Activated T-helper 17 cell treated with anti-CD3 and anti-CD28 coated beads, Interleukin-2, amount 50 U/mL, for 72 hours (primary cell): Measurements from ENCODE around the gene AEN. TPM values are rescaled to one million over a fixed set of nuclear protein-coding genes. Genes with fewer than 3 reads are reported as not detected.
"Not testable (repeated sequence)": the region's sequence is repeated elsewhere in the genome, so short reads cannot be mapped to it uniquely, and the experiment has no call there.

Experiments
- ATAC-seq: fragments of 150-1000 bp; cut with Tn5 transposase; replicated peaks from 2 replicates; pipeline ENCODE4 v1.10.0; 2021; ENCODE audit warnings: mild to moderate bottlenecking, moderate library complexity
- H3K27ac Mint-ChIP-seq: one replicate; pipeline ENCODE4 v1.8.0; 2022; ENCODE audit warnings: mixed read lengths
- H3K27me3 Mint-ChIP-seq: one replicate; pipeline ENCODE4 v1.8.0; 2022; ENCODE audit warnings: mixed read lengths
- H3K36me3 Mint-ChIP-seq: one replicate; pipeline ENCODE4 v1.8.0; 2022; ENCODE audit warnings: low read depth, mild to moderate bottlenecking, mixed read lengths
- H3K4me1 Mint-ChIP-seq: one replicate; pipeline ENCODE4 v1.8.0; 2022; ENCODE audit warnings: mixed read lengths
- H3K4me3 Mint-ChIP-seq: one replicate; pipeline ENCODE4 v1.8.0; 2022; ENCODE audit warnings: mild to moderate bottlenecking, mixed read lengths
- H3K9me3 Mint-ChIP-seq: one replicate; pipeline ENCODE4 v1.8.0; 2022; ENCODE audit warnings: mixed read lengths
- total RNA-seq, 2 donors: library from RNA; stranded (reverse); gene quantifications; one replicate each; pipeline ENCODE4 v1.2.3, GENCODE V29; 2022

Gene AEN
- total RNA-seq, 2 donors from 2014 or later: 43.6 to 53.8 TPM

DNA sequence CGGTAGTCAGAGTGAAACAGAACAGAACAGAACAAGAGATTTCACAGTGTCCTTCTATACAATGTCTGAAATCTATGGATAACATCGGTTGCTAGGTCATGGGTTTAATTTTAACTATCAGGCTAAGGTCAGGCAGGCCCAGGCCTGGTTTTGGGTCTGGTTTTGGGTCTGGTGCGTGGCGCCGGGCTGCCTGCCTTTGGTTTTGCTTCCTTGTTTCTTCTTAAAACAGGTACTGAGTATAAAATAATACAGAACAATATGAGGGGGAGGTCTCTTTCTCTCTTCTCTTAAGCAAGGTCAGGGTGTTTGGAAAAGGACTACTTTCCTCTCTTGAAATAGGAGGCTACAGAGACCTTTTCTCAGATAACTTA, 1.4 kb downstream of the AEN start:
- Mint-ChIP-seq H3K27me3 (peaks cover 5% of the 10 kb centered on the region), H3K9me3 (no peaks in the 10 kb centered on the region), H3K27ac (peak overlapping the region; percentile 89), H3K4me1 (peaks cover 17% of the 10 kb centered on the region), H3K4me3 (peak overlapping the region; percentile 87), H3K36me3 (peaks cover 63% of the 10 kb centered on the region)
- ATAC-seq: peak; percentile 13

GRCh38 chr15:88623061-88623460, 1.9 kb downstream of the AEN start:
- Mint-ChIP-seq H3K36me3 (peaks cover 68% of the 10 kb centered on the region), H3K9me3 (no peaks in the 10 kb centered on the region), H3K27ac (peak overlapping the region; percentile 89), H3K4me1 (peaks cover 22% of the 10 kb centered on the region), H3K4me3 (peak overlapping the region; percentile 87), H3K27me3 (peaks cover 5% of the 10 kb centered on the region)
- ATAC-seq: peak; percentile 77

- Mint-ChIP-seq H3K36me3 (peaks cover 74% of the 10 kb centered on the region), H3K27me3 (peaks cover 5% of the 10 kb centered on the region)
- ATAC-seq: no peak
These were observed 2.5 kb downstream of the AEN start for GRCh38 chr15:88623632-88624031.

GRCh38 chr15:88624156-88624970, 3.2 kb downstream of the AEN start:
- Mint-ChIP-seq H3K27me3 (peaks cover 5% of the 10 kb centered on the region), H3K9me3 (no peaks in the 10 kb centered on the region), H3K27ac (peak overlapping the region; percentile 89)

More at GRCh38 chr15:88623632-88624031, 2.5 kb downstream of the AEN start:
- H3K27ac Mint-ChIP-seq: peak overlapping the region; percentile 89
- H3K9me3 Mint-ChIP-seq: no peaks in the 10 kb centered on the region
- peaks cover 27% of the 10 kb centered on the region for H3K4me1 Mint-ChIP-seq
- peak overlapping the region; percentile 87 for H3K4me3 Mint-ChIP-seq

GRCh38 chr15:88624971-88625490, 3.9 kb downstream of the AEN start:
- no peaks in the 10 kb centered on the region for H3K27me3 Mint-ChIP-seq
- peak overlapping the region; percentile 89 for H3K27ac Mint-ChIP-seq
- H3K36me3 Mint-ChIP-seq: peaks cover 88% of the 10 kb centered on the region
- peaks cover 35% of the 10 kb centered on the region for H3K4me1 Mint-ChIP-seq
- H3K4me3 Mint-ChIP-seq: peak overlapping the region; percentile 87
- no peak for ATAC-seq
- H3K9me3 Mint-ChIP-seq: no peaks in the 10 kb centered on the region

More at GRCh38 chr15:88624156-88624970, 3.2 kb downstream of the AEN start:
- peak overlapping the region; percentile 87 for H3K4me3 Mint-ChIP-seq
- H3K4me1 Mint-ChIP-seq: peaks cover 28% of the 10 kb centered on the region
- peaks cover 81% of the 10 kb centered on the region for H3K36me3 Mint-ChIP-seq
- ATAC-seq: peak; percentile 37

GRCh38 chr15:88625943-88626741, 5.0 kb downstream of the AEN start:
- H3K4me3 Mint-ChIP-seq: peak overlapping the region; percentile 87
- no peak for ATAC-seq
- no peaks in the 10 kb centered on the region for H3K9me3 Mint-ChIP-seq

DNA sequence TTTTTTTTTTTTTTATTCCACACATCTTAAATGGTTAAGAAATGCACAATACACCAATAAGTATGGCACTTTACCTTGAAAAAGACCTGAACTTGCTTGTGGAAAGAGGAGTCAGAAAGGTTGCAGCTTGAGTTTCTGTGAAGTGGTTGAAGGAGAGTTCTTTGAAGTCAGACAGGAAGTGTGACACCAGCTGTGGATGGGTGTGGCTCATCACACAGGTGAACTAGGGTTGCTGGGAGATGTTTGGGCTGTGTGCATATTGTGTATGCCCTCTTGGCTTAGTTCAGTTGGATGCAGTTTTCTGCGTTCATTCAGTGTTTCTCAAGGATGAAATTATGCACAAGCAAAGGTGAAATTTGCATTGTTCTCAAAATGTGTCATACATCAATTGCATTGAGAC, 6.3 kb downstream of the AEN start:
- peak; percentile 51 for ATAC-seq
- H3K4me1 Mint-ChIP-seq: peaks cover 43% of the 10 kb centered on the region

More at GRCh38 chr15:88625943-88626741, 5.0 kb downstream of the AEN start:
- Mint-ChIP-seq H3K27me3 (no peaks in the 10 kb centered on the region), H3K27ac (peak overlapping the region; percentile 89), H3K4me1 (peaks cover 43% of the 10 kb centered on the region), H3K36me3 (peaks cover 96% of the 10 kb centered on the region)

DNA sequence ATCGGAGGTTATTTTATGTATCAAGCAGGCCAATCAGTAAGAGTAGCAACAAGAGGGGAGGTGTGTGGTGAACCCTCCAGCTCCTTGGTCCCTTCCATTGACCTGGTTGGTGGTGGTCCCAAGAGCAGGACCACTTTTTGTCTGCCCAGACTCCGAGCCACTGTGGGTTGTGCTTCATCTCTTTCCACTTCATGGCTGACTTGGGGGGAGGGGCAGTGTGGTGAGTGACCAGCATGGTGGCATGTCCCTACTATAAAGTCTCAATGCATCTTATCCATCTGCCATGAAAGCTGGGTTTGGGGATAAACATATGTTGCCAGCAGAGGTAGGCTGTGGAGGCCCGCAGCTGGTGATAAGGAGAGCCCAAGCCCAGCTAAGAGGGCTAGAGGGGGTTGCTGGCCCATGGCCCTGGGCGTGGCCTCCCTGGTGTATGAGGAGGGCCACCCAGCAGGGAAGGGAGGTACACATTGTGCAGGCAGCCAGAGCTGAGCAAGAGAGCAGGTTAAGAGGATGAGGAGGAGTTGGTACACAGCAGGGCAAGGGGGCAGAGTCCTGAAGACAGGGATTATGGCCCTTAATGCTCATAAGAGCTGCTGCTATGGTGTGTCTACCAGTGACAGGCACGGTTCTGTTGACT, 7.0 kb downstream of the AEN start:
- Mint-ChIP-seq H3K36me3 (peaks cover 100% of the 10 kb centered on the region), H3K27me3 (no peaks in the 10 kb centered on the region), H3K4me1 (peaks cover 45% of the 10 kb centered on the region), H3K27ac (peak overlapping the region; percentile 89), H3K4me3 (peak overlapping the region; percentile 87), H3K9me3 (no peaks in the 10 kb centered on the region)
- ATAC-seq: no peak

More for the DNA sequence above, 6.3 kb downstream of the AEN start:
- Mint-ChIP-seq H3K36me3 (peaks cover 100% of the 10 kb centered on the region), H3K27ac (peak overlapping the region; percentile 89), H3K9me3 (no peaks in the 10 kb centered on the region), H3K4me3 (peak overlapping the region; percentile 87), H3K27me3 (no peaks in the 10 kb centered on the region)

- peaks cover 100% of the 10 kb centered on the region for H3K36me3 Mint-ChIP-seq
- no peak for ATAC-seq
- peaks cover 42% of the 10 kb centered on the region for H3K4me1 Mint-ChIP-seq
- H3K27me3 Mint-ChIP-seq: no peaks in the 10 kb centered on the region
- H3K4me3 Mint-ChIP-seq: peak overlapping the region; percentile 71
- H3K27ac Mint-ChIP-seq: peak overlapping the region; percentile 89
- H3K9me3 Mint-ChIP-seq: no peaks in the 10 kb centered on the region
These were observed 7.9 kb downstream of the AEN start for GRCh38 chr15:88629071-88629470.

DNA sequence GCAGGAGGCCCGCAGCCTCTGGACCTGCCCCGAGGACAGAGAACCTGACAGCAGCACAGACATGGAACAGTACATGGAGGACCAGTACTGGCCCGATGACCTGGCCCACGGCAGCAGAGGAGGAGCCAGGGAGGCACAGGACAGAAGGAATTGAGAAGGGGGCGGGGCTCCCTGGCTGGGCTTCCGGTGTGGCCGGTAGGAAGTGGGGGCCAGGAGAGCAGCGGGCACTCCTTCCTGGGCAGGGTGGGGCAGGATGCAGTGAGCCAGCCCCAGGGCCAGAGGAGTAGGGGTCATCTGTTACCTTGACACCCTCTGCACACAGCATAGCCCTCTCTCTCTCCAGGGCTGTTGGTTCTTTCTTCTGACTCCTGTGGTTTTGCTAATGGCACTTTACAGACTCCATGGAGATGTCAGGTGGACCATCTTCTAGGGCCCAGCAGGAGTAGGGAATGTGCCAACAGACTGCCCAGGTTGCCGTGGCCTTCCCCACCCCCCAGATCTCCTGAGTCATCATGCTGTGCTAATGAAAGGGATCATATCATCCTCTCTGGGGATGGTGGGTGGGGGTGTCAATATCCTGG, 9.1 kb downstream of the AEN start:
- no peaks in the 10 kb centered on the region for H3K27me3 Mint-ChIP-seq
- peak overlapping the region; percentile 89 for H3K27ac Mint-ChIP-seq
- H3K4me3 Mint-ChIP-seq: peak overlapping the region; percentile 71
- ATAC-seq: peak; percentile 22
- H3K4me1 Mint-ChIP-seq: peaks cover 38% of the 10 kb centered on the region
- H3K9me3 Mint-ChIP-seq: no peaks in the 10 kb centered on the region
- H3K36me3 Mint-ChIP-seq: peaks cover 100% of the 10 kb centered on the region

DNA sequence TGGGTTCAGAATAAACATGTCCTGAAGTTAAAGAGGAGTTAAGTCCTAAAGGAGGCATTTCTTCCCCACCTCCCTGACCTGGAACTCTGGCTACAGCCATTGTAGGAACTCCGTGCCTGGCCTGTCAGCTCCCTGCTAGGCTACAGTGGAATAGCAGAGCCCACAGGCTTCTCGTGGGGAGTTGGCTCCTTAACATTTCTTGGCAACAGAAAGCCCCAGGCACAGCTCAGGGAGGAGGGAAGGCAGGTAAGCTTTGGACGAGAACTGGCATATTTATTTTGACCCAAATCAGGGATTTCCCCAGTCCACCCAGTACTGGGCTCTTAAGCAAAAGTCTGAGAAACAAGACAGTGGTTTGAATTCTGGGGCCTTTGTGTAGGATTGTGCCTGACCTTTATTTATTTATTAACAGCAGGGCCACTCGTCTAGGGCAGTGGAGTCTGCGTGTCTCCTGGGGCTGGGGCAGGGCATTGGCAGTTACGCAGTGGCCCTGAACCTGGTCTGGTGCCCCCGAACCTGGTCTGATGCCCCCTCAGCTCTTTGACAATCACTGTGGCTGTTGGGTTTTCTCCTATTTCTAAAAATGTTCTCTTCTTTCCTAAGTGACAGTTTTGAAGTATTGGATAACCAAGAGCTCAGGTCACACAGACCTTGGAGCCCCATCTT, 9.8 kb downstream of the AEN start:
- peak overlapping the region; percentile 71 for H3K4me3 Mint-ChIP-seq
- H3K27me3 Mint-ChIP-seq: no peaks in the 10 kb centered on the region
- no peaks in the 10 kb centered on the region for H3K9me3 Mint-ChIP-seq
- no peak for ATAC-seq
- peak overlapping the region; percentile 89 for H3K27ac Mint-ChIP-seq
- peaks cover 100% of the 10 kb centered on the region for H3K36me3 Mint-ChIP-seq
- peaks cover 38% of the 10 kb centered on the region for H3K4me1 Mint-ChIP-seq

DNA sequence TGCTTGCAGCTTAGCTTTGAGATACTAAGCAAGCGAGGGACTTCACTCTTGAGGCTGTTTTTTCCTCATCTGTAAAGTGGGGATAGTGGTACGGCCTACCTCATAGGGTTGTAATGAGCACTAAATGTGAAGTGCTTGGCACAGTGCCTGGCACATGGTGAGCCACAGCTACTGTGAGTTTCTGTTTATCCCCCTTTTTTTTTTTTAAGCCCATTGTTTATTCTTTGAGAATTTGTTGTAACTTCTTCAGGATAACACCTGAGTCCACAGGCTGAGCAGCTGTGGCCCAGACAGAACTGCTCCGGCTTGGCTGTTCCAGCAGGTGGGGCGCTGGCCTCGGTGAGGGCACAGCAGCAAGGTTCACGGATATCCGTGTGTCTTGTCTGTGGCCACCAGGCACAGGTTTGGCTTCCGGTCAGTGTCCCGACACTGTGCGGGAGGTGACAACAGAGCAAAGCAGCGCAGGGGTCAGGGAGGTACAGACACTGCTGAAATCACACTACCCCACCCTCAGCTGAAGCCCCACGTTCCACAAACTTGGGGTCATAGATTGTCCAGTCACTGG, 10.4 kb downstream of the AEN start:
- Mint-ChIP-seq H3K4me3 (peak overlapping the region; percentile 71), H3K36me3 (peaks cover 100% of the 10 kb centered on the region), H3K4me1 (peaks cover 44% of the 10 kb centered on the region), H3K27me3 (no peaks in the 10 kb centered on the region), H3K9me3 (no peaks in the 10 kb centered on the region), H3K27ac (peak overlapping the region; percentile 89)
- no peak for ATAC-seq

GRCh38 chr15:88632797-88633196, 11.7 kb downstream of the AEN start:
- ATAC-seq, H3K27me3 Mint-ChIP-seq, H3K4me3 Mint-ChIP-seq, H3K9me3 Mint-ChIP-seq: not testable (repeated sequence)
- H3K36me3 Mint-ChIP-seq: peaks cover 97% of the 10 kb centered on the region
- peaks cover 50% of the 10 kb centered on the region for H3K4me1 Mint-ChIP-seq
- H3K27ac Mint-ChIP-seq: peak overlapping the region; percentile 72
